ENCODE results near the gene MARF1.

The MARF1 gene

DNA sequence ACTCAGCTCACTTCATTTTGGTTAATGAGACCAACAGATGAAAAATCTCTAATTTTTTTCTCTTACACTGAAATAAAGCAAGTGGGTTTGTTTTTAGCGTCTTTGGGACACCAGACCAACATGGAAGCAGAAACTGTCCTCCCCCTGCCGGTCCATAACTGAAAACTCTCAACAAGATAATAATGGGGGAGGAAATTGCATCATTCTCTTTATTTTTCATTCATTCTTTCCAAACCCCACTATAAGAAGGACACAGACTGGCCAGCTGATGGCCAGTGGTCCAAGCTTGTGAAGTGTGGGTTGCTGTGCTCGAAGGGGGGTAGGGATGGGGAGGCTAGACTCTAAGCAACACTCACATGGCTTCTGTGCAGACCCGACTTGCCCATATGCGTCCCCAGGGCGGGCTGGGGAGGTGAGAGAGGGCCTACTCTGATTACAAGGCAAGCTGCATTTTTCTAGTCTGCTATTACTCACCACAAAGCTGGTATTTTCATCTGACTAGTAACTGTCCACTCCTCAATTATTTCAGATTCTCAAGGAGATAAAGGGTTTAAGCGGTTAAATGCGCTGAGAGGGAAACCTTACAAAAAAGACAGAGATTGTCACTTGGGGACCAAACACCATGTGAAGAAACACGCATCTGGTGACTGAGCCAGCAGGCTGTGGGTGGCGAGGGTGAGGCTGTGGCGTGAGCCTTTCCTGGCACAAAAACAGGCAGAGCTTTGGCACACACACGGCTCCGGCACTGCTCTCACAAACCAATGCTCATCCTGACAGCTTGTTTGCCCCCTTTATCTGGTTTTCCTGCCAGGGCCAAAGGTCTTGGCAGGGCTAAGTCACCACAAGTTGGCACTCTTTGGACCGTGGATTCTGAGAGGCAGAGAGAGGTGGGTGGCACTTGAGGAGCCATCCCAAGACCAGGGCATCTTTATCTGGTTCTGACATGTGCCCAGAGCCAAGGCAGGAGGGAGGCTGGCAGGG lies 38.2 kb downstream of the MARF1 start:
- Histone ChIP-seq H3K27ac (no peak overlapping the region), H3K27me3 (ENCODE audit: insufficient read depth, low read depth, severe bottlenecking) (no peaks in the 10 kb centered on the region), H3K4me3 (ENCODE audit: low read depth, low read length) (no peak overlapping the region), H3K9me3 (ENCODE audit: severe bottlenecking) (no peaks in the 10 kb centered on the region), H3K36me3 (peaks cover 94% of the 10 kb centered on the region)
- DNase-seq = no peak
- TF ChIP-seq, protein P1, sequence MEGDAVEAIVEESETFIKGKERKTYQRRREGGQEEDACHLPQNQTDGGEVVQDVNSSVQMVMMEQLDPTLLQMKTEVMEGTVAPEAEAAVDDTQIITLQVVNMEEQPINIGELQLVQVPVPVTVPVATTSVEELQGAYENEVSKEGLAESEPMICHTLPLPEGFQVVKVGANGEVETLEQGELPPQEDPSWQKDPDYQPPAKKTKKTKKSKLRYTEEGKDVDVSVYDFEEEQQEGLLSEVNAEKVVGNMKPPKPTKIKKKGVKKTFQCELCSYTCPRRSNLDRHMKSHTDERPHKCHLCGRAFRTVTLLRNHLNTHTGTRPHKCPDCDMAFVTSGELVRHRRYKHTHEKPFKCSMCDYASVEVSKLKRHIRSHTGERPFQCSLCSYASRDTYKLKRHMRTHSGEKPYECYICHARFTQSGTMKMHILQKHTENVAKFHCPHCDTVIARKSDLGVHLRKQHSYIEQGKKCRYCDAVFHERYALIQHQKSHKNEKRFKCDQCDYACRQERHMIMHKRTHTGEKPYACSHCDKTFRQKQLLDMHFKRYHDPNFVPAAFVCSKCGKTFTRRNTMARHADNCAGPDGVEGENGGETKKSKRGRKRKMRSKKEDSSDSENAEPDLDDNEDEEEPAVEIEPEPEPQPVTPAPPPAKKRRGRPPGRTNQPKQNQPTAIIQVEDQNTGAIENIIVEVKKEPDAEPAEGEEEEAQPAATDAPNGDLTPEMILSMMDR (IDR thresholded peaks at IDR 0.05; ENCODE audit: low read depth, low read length) = no peak

DNA sequence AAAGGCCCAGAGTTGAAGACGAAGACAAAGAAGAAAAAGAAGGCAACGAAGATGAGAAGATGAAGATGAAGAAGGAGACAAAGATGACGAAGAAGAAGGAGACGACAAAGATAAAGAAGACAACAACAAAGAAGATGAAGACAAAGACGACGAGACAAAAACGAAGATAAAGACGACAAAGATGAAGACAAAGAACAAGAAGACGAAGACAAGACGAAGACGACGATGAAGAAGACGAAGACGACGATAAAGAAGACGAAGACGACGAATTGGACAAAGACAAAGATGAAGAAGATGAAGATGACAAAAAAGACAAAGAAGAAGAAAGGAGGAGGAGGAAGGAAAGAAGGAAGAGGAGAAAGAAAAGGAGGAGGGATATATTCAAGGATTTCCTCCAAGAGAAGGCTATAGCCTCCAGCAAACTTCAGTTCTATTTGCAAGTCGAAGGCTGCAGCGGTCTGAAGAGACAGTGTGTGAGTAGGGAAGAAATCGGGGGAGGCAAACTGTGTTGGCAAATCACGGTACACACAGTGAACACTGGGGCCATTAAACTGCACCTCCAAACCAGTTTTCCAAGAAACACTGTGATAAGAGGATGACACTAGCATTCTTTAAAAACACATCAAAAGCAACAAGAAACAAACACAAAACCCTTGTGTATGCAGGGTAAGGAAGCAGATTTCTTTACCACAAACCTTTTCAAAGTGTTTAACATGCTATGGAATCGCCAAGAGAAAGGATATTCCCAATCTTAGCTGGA lies 40.5 kb downstream of the MARF1 start:
- no peak for DNase-seq
- peaks cover 90% of the 10 kb centered on the region for H3K36me3 ChIP-seq

DNA sequence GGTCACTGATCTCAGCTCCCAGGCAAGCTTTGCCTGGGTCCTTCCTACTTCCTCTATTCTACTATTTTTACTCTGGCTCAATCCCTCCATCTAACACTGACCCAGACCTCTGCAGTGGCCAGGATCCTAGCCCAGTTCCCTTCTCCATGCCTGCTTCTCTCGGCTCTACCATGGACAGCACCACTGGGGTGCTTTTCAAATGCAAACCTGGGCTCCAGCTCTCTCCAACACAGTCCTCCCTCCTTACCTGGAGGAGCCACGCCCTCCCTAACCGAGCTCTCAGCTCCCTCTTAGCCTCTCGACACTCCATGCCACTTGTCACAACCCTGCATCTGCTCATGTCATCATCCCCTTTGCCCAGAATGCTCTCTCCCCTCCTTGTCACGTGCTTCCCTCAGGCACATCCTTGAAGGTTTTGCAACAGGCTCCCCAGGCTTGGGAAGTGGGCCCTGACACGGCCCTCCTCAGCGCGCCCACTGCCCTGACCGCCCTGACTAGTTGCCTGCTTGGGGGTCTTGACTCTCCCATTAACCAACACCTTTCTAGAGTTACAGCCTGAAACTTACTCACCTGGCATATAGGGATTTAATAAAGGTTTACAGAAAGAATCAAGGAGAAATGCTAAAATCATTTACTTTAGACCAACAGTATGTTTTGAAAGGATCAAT lies 41.6 kb downstream of the MARF1 start:
- Histone ChIP-seq H3K36me3 (peaks cover 90% of the 10 kb centered on the region), H3K9me3 (ENCODE audit: severe bottlenecking) (no peaks in the 10 kb centered on the region), H3K27ac (no peak overlapping the region), H3K27me3 (ENCODE audit: insufficient read depth, low read depth, severe bottlenecking) (no peaks in the 10 kb centered on the region), H3K4me3 (ENCODE audit: low read depth, low read length) (no peak overlapping the region)
- TF ChIP-seq, protein P1 (IDR thresholded peaks at IDR 0.05; ENCODE audit: low read depth, low read length) = no peak
- no peak for DNase-seq

More for the DNA sequence above, 40.5 kb downstream of the MARF1 start:
- H3K27ac ChIP-seq = no peak overlapping the region
- no peaks in the 10 kb centered on the region for H3K27me3 ChIP-seq (ENCODE audit: insufficient read depth, low read depth, severe bottlenecking)
- no peak overlapping the region for H3K4me3 ChIP-seq (ENCODE audit: low read depth, low read length)
- TF ChIP-seq, protein P1 (IDR thresholded peaks at IDR 0.05; ENCODE audit: low read depth, low read length) = no peak
- H3K9me3 ChIP-seq (ENCODE audit: severe bottlenecking) = no peaks in the 10 kb centered on the region

DNA sequence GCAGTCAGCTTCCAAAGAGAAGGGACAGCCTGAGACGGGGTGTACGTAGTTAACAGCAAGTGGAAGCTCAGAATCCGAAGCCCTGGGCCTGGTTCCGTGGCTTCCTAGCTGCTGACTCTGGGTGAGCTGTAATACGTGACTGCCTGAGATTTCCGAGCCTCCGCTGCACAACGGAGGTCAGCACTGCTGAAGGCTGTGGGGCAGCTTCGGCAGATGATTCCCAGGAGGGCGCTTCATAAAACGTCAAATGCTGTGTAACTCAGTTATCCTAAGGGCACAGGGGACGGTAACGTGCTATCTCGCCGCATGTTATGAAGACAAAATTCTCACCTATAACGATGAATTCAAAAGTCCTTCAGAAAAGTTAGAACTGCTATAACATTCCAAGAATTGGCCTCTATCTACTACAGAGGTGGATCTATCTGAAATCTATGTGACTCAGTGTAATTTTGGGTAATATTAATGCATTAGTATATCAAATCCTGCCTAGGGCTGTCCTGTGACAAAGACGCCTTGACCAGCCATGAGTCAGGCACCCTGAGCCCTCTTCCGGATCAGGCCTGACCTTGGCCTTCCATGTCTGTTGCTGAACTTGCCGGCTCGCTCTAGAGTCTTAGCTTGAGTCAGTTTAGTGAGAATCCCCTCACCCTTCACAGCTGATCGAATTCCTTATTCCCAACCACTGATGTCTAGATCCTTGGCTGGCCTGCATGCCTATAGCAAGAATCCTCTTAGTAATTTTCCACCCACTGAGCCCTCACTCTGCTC lies 43.5 kb downstream of the MARF1 start:
- Histone ChIP-seq H3K9me3 (ENCODE audit: severe bottlenecking) (no peaks in the 10 kb centered on the region), H3K36me3 (peaks cover 96% of the 10 kb centered on the region), H3K4me3 (ENCODE audit: low read depth, low read length) (no peak overlapping the region), H3K27ac (no peak overlapping the region), H3K27me3 (ENCODE audit: insufficient read depth, low read depth, severe bottlenecking) (no peaks in the 10 kb centered on the region)
- TF ChIP-seq, protein P1 (IDR thresholded peaks at IDR 0.05; ENCODE audit: low read depth, low read length) = no peak
- no peak for DNase-seq

DNA sequence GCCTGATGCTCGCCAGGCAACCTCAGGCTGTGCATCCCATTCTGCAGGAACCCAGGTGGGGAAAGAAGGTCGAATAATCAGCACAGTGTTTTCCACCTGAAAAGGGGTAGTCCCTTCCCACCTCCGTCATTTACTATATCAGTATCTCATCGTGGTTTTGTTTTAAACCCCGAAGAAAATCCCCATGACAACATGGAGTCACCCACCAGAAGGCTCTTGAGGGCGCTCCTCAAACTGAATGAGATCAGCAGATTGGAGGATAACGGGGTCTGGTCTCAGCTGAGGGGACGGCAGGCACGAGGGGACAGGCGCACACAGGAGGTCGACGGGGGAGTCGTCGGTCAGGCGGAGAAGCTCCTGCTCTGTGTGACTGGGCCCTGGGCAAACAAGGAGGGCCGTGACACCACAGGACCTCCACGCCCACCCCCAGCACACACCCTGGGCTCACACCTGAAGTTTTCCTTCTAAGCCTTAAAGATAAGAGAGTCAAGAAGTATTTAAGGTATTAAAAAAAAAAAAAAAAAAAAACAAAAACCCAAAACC lies 44.2 kb downstream of the MARF1 start:
- Histone ChIP-seq H3K27me3 (ENCODE audit: insufficient read depth, low read depth, severe bottlenecking) (no peaks in the 10 kb centered on the region), H3K4me3 (ENCODE audit: low read depth, low read length) (no peak overlapping the region), H3K9me3 (ENCODE audit: severe bottlenecking) (no peaks in the 10 kb centered on the region), H3K27ac (no peak overlapping the region), H3K36me3 (peaks cover 90% of the 10 kb centered on the region)
- TF ChIP-seq, protein P1 (IDR thresholded peaks at IDR 0.05; ENCODE audit: low read depth, low read length) = no peak
- no peak for DNase-seq

All from WERI-Rb-1 (cell line).